Upper lobe of right lung (tissue), 1 donor: ENCODE measurements around the gene MTSS2. TPM values are rescaled to one million over a fixed set of nuclear protein-coding genes. Genes with fewer than 3 reads are reported as not detected.

Source experiments
- ATAC-seq: fragments of 200-7000 bp; cut with Tn5 transposase; one replicate; pipeline ENCODE4 v1.9.1; 2020; ENCODE audit warnings: mild to moderate bottlenecking, moderate library complexity
- DNase-seq: peaks from one replicate; pipeline ENCODE4 v3.0.0-alpha.2; 2020
- H3K27ac ChIP-seq: fragments of 200-600 bp; one replicate; pipeline ENCODE4 v1.8.0; 2022
- H3K27me3 ChIP-seq: fragments of 200-600 bp; one replicate; pipeline ENCODE4 v1.8.0; 2022; ENCODE audit warnings: mild to moderate bottlenecking
- H3K36me3 ChIP-seq: fragments of 200-600 bp; one replicate; pipeline ENCODE4 v1.8.0; 2022
- H3K4me1 ChIP-seq: fragments of 200-600 bp; one replicate; pipeline ENCODE4 v1.8.0; 2022
- H3K4me3 ChIP-seq: fragments of 200-600 bp; one replicate; pipeline ENCODE4 v1.8.0; 2022; ENCODE audit warnings: mild to moderate bottlenecking
- H3K9me3 ChIP-seq: fragments of 200-600 bp; one replicate; pipeline ENCODE4 v1.8.0; 2022
- intact Hi-C: fragments of 100-400 bp; cut with DNase I; formaldehyde crosslinking; loops from one replicate; pipeline ENCODE4 v1.11.0; 2022
- total RNA-seq: library from RNA; stranded (reverse); fragmentation: NEBNext Ultra II Directional; extraction: Animal tissue kit (Norgen Biotek cat#: 25700); gene quantifications from one replicate; pipeline ENCODE4 v1.2.1, GENCODE V29; 2021
- TF ChIP-seq, protein P1 (sequence below): fragments of 200-600 bp; IDR thresholded peaks from one replicate; pipeline ENCODE4 v1.8.0; 2022; ENCODE audit warnings: antibody characterized with exemption
- donor health status: DM: no; HTN: yes; CAD: no; lungs with severe emphysema.

Gene MTSS2
- total RNA-seq, 1 donor from 2014 or later: 81.3 TPM

DNA sequence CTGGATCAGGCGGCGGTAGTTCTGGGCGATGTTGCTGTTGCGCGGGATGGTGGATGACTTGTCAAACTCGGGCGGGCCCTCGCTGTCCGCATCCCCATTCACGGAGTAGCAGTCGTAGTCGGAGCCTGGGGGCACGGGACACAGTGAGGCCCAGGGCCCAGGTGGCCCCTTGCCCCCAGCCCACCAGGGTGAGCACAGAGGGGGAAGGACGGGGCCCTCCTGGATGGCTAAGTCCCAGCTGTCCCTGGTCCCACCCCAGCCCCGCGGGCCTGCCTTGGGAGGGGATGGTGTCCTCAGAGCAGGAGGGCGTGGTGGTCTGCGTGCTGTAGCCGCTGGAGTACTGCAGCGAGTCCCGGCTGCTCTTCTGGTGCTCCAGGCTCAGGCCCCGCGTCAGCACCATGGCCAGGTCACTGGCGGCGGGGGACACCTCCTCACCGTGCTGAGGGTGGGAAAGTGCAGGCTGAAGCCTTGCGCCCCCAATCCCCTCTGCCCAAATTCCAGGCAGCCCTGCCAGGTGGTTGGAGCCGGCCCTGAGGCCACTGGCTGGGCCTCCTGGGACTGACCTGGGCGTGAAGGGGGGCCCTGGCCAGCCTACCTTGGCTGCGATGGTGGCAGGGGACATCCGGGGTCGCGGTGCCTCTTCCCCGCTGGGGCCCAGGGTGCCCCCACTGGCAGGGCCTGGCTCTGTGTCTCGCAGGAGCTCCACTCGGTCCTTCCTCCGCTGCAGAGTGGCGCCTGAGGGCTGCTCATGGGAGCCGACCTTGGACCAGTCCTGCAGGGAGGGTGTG, 21.3 kb downstream of the MTSS2 start:
- H3K36me3 ChIP-seq: peaks cover 60% of the 10 kb centered on the region
- ATAC-seq: peak; percentile 3

DNA sequence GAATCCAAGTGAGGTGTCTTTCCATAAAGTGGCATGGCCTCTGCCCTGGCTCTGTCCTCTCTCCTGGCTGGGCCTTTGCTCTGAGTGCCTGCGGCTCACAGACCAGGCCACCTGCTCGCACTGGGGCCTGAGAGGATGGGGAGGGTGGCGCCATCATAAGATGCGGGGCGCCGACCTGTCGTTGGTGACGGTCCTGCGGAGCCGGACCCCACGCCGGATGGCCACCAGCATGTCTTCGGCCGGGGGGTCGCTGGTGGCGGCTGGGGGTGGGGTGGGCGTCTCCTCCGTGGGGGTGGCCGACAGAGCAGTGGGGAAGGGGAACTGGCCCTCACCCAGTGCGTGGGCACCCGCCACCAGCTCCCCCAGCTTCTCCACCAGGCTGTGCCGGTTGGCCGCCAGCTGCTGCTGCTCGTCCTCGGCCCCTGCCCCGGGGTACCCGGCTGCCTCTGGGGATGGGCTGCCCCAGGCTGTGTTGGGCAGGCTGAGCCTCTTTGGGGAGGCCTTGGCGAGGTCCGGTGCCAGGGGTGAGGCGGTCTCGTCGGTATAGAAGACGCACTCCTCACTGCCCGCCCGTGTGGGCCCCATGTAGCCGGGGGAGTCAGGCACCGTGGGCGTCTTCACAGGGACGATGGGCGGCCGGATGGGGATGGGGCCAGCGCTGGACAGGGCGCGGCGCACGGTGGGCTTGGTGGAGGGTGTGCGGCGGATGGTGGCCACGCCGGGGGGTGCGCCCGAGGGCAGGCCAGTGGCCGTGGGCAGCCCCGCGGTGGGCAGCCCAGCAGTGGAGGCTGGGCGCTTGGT, 22.1 kb downstream of the MTSS2 start:
- no peaks in the 10 kb centered on the region for H3K27me3 ChIP-seq
- intact Hi-C loops: no loop called here
- peaks cover 52% of the 10 kb centered on the region for H3K36me3 ChIP-seq
- DNase-seq: peak; percentile 65
- TF ChIP-seq, protein P1, sequence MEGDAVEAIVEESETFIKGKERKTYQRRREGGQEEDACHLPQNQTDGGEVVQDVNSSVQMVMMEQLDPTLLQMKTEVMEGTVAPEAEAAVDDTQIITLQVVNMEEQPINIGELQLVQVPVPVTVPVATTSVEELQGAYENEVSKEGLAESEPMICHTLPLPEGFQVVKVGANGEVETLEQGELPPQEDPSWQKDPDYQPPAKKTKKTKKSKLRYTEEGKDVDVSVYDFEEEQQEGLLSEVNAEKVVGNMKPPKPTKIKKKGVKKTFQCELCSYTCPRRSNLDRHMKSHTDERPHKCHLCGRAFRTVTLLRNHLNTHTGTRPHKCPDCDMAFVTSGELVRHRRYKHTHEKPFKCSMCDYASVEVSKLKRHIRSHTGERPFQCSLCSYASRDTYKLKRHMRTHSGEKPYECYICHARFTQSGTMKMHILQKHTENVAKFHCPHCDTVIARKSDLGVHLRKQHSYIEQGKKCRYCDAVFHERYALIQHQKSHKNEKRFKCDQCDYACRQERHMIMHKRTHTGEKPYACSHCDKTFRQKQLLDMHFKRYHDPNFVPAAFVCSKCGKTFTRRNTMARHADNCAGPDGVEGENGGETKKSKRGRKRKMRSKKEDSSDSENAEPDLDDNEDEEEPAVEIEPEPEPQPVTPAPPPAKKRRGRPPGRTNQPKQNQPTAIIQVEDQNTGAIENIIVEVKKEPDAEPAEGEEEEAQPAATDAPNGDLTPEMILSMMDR: no peak
- ATAC-seq: peak; percentile 1
- H3K9me3 ChIP-seq: no peaks in the 10 kb centered on the region
- no peaks in the 10 kb centered on the region for H3K4me1 ChIP-seq
- peak overlapping the region; percentile 11 for H3K27ac ChIP-seq
- H3K4me3 ChIP-seq: no peak overlapping the region

More for the DNA sequence above, 21.3 kb downstream of the MTSS2 start:
- H3K4me3 ChIP-seq: no peak overlapping the region
- H3K27ac ChIP-seq: no peak overlapping the region
- intact Hi-C loops: no loop called here
- peak; percentile 58 for DNase-seq
- no peaks in the 10 kb centered on the region for H3K9me3 ChIP-seq
- no peaks in the 10 kb centered on the region for H3K27me3 ChIP-seq
- no peaks in the 10 kb centered on the region for H3K4me1 ChIP-seq
- TF ChIP-seq, protein P1: no peak

DNA sequence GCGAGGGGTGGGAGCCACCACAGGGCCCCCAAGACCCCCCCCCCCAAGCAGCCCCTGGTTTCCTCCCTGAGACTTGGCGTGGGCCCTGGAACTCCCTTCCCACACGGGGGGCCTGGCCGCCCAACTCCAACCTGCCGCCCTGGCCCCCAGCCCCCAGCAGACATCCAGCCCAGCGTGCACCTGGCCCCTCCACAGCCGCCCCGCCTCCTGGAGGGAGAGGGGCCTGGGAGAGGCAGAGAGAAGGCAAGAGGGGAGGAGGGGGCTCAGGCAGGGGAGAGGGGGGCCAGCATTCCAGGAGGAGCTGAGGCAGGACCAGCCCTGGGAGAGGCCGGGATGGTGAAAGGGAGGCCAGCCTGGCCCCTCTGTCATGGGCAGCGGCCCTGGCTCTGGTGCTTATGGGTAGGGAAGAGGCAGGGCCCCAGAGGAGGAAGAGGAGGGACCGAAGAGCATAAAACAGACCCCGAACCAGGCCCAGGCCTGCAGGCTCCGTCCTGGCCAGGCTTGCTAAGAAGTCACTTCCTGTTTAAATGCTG, 22.8 kb downstream of the MTSS2 start:
- ATAC-seq (no peak), DNase-seq (peak; percentile 60)
- Histone ChIP-seq H3K9me3 (no peaks in the 10 kb centered on the region), H3K27ac (peak overlapping the region; percentile 11), H3K4me1 (no peaks in the 10 kb centered on the region), H3K4me3 (no peak overlapping the region), H3K27me3 (no peaks in the 10 kb centered on the region), H3K36me3 (peaks cover 47% of the 10 kb centered on the region)
- TF ChIP-seq, protein P1: no peak
- intact Hi-C loops: no loop called here

DNA sequence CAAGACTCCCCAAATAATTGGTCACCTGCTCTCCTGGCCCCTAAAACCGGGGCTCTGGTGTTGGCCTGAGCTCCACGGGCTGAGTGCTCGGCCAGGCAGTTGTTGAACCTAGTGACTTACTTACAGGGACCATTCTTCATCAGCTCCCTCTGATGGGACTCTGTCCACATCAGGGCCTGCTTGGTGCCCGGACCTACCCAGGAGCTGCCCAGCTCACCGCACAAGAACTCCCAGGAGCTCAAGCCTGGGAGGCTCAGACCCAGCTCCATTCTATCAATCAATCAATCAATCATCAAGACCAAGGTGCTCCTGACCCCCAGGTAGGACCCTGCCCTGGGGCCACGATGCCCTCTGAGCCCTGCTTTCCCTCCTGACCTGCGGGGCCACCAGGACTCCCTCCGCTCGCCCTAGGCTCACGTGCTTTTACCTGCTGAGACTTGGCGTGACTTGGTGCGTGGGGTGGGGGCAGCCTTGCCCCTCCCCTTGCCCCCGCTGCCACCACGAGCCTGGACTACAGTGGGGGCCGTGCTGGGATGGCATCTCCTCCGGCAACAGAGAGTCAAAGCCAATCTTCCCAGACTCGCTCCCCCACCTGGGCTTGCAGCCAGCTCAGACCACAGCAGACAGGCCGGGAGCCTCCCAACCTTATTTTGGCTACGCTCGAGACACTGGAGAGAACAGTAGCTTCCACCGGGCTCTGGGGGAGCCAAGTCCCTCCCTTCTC, 23.8 kb downstream of the MTSS2 start:
- Histone ChIP-seq H3K27me3 (no peaks in the 10 kb centered on the region), H3K36me3 (peaks cover 41% of the 10 kb centered on the region), H3K27ac (no peak overlapping the region), H3K9me3 (no peaks in the 10 kb centered on the region), H3K4me1 (no peaks in the 10 kb centered on the region), H3K4me3 (no peak overlapping the region)
- TF ChIP-seq, protein P1: no peak
- ATAC-seq (no peak), DNase-seq (peak; percentile 43)
- intact Hi-C loops: no loop called here

DNA sequence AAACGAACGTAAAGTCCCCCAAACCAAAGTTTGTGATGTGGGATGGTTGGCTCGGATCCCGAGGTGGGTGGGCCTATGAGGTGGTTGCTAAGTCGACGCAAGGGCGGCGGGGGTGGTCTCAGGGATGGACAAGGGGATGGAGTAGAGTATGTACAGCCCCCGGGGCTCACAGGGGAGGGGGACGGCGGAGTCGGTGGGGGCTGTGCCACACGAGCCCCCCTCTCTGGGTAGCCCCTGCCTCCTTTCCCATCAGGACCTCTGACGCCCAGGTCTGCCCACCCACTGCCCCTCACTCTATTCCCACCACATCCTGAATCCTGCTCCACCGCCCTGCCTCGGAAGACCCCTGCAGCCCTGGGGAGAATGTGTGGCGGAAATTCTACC, 24.3 kb downstream of the MTSS2 start:
- DNase-seq (no peak), ATAC-seq (no peak)
- intact Hi-C loops: no loop called here
- Histone ChIP-seq H3K9me3 (no peaks in the 10 kb centered on the region), H3K36me3 (peaks cover 38% of the 10 kb centered on the region), H3K4me1 (no peaks in the 10 kb centered on the region), H3K4me3 (no peak overlapping the region), H3K27me3 (no peaks in the 10 kb centered on the region), H3K27ac (no peak overlapping the region)
- TF ChIP-seq, protein P1: no peak
